GM23338 (cell line): ENCODE results near the gene ZFHX2. TPM values are rescaled to one million over a fixed set of nuclear protein-coding genes. Genes with fewer than 3 reads are reported as not detected.

Source experiments
- ATAC-seq: fragments of 200-7000 bp; cut with Tn5 transposase; 3 replicates; pipeline ENCODE4 v1.9.1; 2020
- DNase-seq: peaks from one replicate; pipeline ENCODE4 v3.0.0-alpha.2; 2015; ENCODE audit warnings: low spot score
- H2AFZ ChIP-seq: fragments of 200-600 bp; sonication (generic); 2 replicates; pipeline ENCODE4 v1.8.0; 2016; ENCODE audit warnings: antibody characterized with exemption, mild to moderate bottlenecking, moderate library complexity
- H3F3A ChIP-seq: fragments of 200-600 bp; sonication (generic); replicated peaks from 2 replicates; pipeline ENCODE4 v1.8.0; 2017; ENCODE audit warnings: antibody characterized with exemption, mixed run types, low read depth
- H3K27ac ChIP-seq: fragments of 200-600 bp; sonication (generic); 2 replicates; pipeline ENCODE4 v1.6.1; 2016; ENCODE audit warnings: low read depth
- H3K27me3 ChIP-seq: fragments of 200-600 bp; sonication (generic); 2 replicates; pipeline ENCODE4 v1.8.0; 2016; ENCODE audit warnings: mild to moderate bottlenecking, mixed run types, moderate library complexity; ENCODE audit not compliant: insufficient read depth
- H3K36me3 ChIP-seq: fragments of 200-600 bp; sonication (generic); 2 replicates; pipeline ENCODE4 v1.8.0; 2016; ENCODE audit warnings: mild to moderate bottlenecking; ENCODE audit not compliant: insufficient read depth
- H3K4me1 ChIP-seq: fragments of 200-600 bp; sonication (generic); 2 replicates; pipeline ENCODE4 v1.8.0; 2016; ENCODE audit warnings: mild to moderate bottlenecking, moderate library complexity; ENCODE audit not compliant: insufficient read depth
- H3K4me2 ChIP-seq: fragments of 200-600 bp; sonication (generic); 2 replicates; pipeline ENCODE4 v1.7.1; 2017; ENCODE audit warnings: mixed run types
- H3K4me3 ChIP-seq: fragments of 200-600 bp; sonication (generic); 2 replicates; pipeline ENCODE4 v1.6.1; 2016; ENCODE audit warnings: mixed run types
- H3K79me2 ChIP-seq: fragments of 200-600 bp; sonication (generic); replicated peaks from 2 replicates; pipeline ENCODE4 v1.8.0; 2017; ENCODE audit warnings: mild to moderate bottlenecking; ENCODE audit not compliant: insufficient read depth
- H3K9me2 ChIP-seq: fragments of 200-600 bp; sonication (generic); 2 replicates; pipeline ENCODE4 v1.8.0; 2017; ENCODE audit not compliant: insufficient read depth
- H4K20me1 ChIP-seq: fragments of 200-600 bp; sonication (generic); replicated peaks from 2 replicates; pipeline ENCODE4 v1.8.0; 2017; ENCODE audit warnings: mild to moderate bottlenecking; ENCODE audit not compliant: insufficient read depth
- H3K27ac Mint-ChIP-seq: 2 replicates; pipeline ENCODE4 v1.8.0; 2020; ENCODE audit warnings: inconsistent platforms, mild to moderate bottlenecking, moderate library complexity, mixed read lengths
- H3K27me3 Mint-ChIP-seq: 3 replicates; pipeline ENCODE4 v1.8.0; 2022; ENCODE audit warnings: low read depth, mild to moderate bottlenecking, moderate library complexity, mixed read lengths, inconsistent platforms; ENCODE audit not compliant: insufficient read depth, poor library complexity
- H3K36me3 Mint-ChIP-seq: 3 replicates; pipeline ENCODE4 v1.8.0; 2021; ENCODE audit warnings: low read depth, mild to moderate bottlenecking, inconsistent platforms, moderate library complexity, mixed read lengths
- H3K4me1 Mint-ChIP-seq: 3 replicates; pipeline ENCODE4 v1.8.0; 2020; ENCODE audit warnings: mild to moderate bottlenecking, inconsistent platforms, mixed read lengths
- H3K4me3 Mint-ChIP-seq: 3 replicates; pipeline ENCODE4 v1.8.0; 2021; ENCODE audit warnings: moderate library complexity, mild to moderate bottlenecking, inconsistent platforms, mixed read lengths
- H3K9me3 Mint-ChIP-seq: 3 replicates; pipeline ENCODE4 v1.8.0; 2020; ENCODE audit warnings: moderate library complexity, mild to moderate bottlenecking, inconsistent platforms, mixed read lengths
- CREB1 ChIP-seq: fragments of 250-450 bp; sonication (Bioruptor Pico); IDR thresholded peaks from 2 replicates; pipeline ENCODE4 v1.5.0; 2020; ENCODE audit warnings: low read depth, mild to moderate bottlenecking, moderate library complexity
- EZH2 ChIP-seq: fragments of 200-600 bp; sonication (generic); IDR thresholded peaks from one replicate; pipeline ENCODE4 v1.8.0; 2017; ENCODE audit warnings: antibody characterized with exemption, mild to moderate bottlenecking, low read depth; ENCODE audit not compliant: unreplicated experiment
- EZH2phosphoT487 ChIP-seq: fragments of 200-600 bp; sonication (generic); IDR thresholded peaks from one replicate; pipeline ENCODE4 v1.8.1; 2018; ENCODE audit warnings: antibody characterized with exemption; ENCODE audit not compliant: unreplicated experiment
- JUNB ChIP-seq: IDR thresholded peaks from one replicate; pipeline ENCODE4 v1.6.1; 2016; ENCODE audit warnings: antibody characterized with exemption; ENCODE audit not compliant: unreplicated experiment
- STAT1 ChIP-seq: IDR thresholded peaks from one replicate; pipeline ENCODE4 v1.6.1; 2016; ENCODE audit warnings: antibody characterized with exemption; ENCODE audit not compliant: unreplicated experiment
- ZNF114 ChIP-seq: fragments of 250-450 bp; sonication (Bioruptor Pico); IDR thresholded peaks from 2 replicates; pipeline ENCODE4 v1.5.0; 2020; ENCODE audit warnings: mild to moderate bottlenecking, moderate library complexity
- polyA plus RNA-seq: library from polyadenylated mRNA; unstranded; fragments of >200 nt; fragmentation: Nextera tagmentation; extraction: Ambion mirVana; gene quantifications from 2 replicates; pipeline ENCODE4 v1.2.1, GENCODE V29; 2016
- total RNA-seq: library from RNA; depleted of rRNA; stranded (reverse); fragments of >200 nt; shearing (Covaris generic); gene quantifications from 2 replicates; pipeline ENCODE4 v1.2.3, GENCODE V29; 2014
- TF ChIP-seq, protein P1 (sequence below), 2 experiments: fragments of 200-600 bp in 1 of 2; sonication (generic) in 1 of 2; conservative IDR thresholded peaks; 2 replicates each; pipeline versions ENCODE4 v1.5.1 to v1.6.1; 2016 to 2017; ENCODE audit warnings: antibody characterized with exemption in 2 of 2, low read depth in 2 of 2, mild to moderate bottlenecking in 2 of 2, moderate library complexity in 1 of 2
- TF ChIP-seq, protein P2 (sequence below): IDR thresholded peaks from 2 replicates; pipeline ENCODE4 v1.6.1; 2016; ENCODE audit warnings: antibody characterized with exemption
- TF ChIP-seq, protein P3 (sequence below): IDR thresholded peaks from one replicate; pipeline ENCODE4 v1.6.1; 2018; ENCODE audit warnings: antibody characterized with exemption; ENCODE audit not compliant: unreplicated experiment

Gene ZFHX2
- total and polyA plus RNA-seq, 2 experiments from 2014 or later: 11.6 to 18.5 TPM

DNA sequence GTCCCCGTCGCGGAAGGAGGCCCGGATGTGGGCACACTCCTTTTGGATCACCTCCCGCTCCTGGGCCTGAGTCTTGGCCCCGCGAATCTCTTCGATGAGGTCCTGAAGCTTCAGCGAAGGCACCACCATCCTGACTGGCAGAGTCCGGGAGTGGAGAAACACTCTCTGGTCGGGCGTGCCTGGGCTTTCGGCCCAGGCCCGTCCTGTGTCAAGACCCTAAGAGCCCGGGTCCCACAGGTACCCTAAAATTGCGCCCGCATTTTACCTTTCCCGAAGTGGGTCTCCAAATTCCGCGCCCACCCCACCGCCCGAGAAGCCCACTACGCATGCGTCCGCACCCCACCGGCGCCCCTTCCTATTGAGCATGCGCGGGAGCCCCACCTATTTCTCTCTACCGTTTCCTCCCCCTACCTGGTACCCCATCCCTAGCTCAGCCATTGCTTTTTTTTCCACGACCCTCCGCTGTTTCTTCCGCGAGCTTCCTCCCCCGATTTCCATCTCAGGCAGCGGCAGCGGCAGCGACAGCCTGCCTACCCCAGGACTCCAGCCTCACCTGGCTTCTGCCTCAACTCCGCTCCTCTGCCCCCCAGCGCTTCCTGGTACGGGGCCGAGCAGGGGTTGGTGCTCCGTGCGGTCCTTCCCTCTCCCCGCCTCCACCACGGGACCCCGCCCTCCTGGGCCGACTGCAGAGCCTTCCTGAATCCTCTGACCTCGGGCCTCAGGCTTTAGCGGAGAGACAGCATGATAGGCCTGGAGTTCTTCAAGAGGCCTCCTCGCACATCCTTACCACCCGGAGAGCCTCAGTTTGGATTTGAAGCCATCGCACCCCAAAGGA lies 15.8 kb upstream of the ZFHX2 start, which contains the start of gene AP1G2 (continued):
- TF ChIP-seq, protein P1, sequence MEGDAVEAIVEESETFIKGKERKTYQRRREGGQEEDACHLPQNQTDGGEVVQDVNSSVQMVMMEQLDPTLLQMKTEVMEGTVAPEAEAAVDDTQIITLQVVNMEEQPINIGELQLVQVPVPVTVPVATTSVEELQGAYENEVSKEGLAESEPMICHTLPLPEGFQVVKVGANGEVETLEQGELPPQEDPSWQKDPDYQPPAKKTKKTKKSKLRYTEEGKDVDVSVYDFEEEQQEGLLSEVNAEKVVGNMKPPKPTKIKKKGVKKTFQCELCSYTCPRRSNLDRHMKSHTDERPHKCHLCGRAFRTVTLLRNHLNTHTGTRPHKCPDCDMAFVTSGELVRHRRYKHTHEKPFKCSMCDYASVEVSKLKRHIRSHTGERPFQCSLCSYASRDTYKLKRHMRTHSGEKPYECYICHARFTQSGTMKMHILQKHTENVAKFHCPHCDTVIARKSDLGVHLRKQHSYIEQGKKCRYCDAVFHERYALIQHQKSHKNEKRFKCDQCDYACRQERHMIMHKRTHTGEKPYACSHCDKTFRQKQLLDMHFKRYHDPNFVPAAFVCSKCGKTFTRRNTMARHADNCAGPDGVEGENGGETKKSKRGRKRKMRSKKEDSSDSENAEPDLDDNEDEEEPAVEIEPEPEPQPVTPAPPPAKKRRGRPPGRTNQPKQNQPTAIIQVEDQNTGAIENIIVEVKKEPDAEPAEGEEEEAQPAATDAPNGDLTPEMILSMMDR (conservative IDR thresholded peaks at IDR 0.05; ENCODE audit: low read depth in 2 of 2): no peak
- TF ChIP-seq ZNF114 (CRISPR knock-in tag): no peak
- no peak for TF ChIP-seq JUNB
- TF ChIP-seq EZH2phosphoT487: no peak
- TF ChIP-seq, protein P2, sequence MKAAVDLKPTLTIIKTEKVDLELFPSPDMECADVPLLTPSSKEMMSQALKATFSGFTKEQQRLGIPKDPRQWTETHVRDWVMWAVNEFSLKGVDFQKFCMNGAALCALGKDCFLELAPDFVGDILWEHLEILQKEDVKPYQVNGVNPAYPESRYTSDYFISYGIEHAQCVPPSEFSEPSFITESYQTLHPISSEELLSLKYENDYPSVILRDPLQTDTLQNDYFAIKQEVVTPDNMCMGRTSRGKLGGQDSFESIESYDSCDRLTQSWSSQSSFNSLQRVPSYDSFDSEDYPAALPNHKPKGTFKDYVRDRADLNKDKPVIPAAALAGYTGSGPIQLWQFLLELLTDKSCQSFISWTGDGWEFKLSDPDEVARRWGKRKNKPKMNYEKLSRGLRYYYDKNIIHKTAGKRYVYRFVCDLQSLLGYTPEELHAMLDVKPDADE: peak; percentile 44; the same call in 1 of the 2 replicates
- no peak for TF ChIP-seq STAT1
- TF ChIP-seq CREB1 (CRISPR knock-in tag): no peak
- no peak for TF ChIP-seq EZH2

- no peak overlapping the region; the same call in 1 of the 2 replicates for H3K27ac ChIP-seq
- Mint-ChIP-seq H3K27ac (no peak overlapping the region), H3K4me1 (peaks cover 31% of the 10 kb centered on the region), H3K4me3 (peak overlapping the region; percentile 96), H3K9me3 (peaks cover 4% of the 10 kb centered on the region; the same call in 1 of the 3 replicates), H3K36me3 (peaks cover 26% of the 10 kb centered on the region), H3K27me3 (peaks cover 40% of the 10 kb centered on the region)
- no peaks in the 10 kb centered on the region for H3K9me2 ChIP-seq
- H3F3A ChIP-seq: peaks cover 15% of the 10 kb centered on the region
- no peaks in the 10 kb centered on the region for H3K36me3 ChIP-seq
- peaks cover 31% of the 10 kb centered on the region for H3K4me1 ChIP-seq
- no peaks in the 10 kb centered on the region for H3K79me2 ChIP-seq
- peak overlapping the region; percentile 44; the same call in 1 of the 2 replicates for H2AFZ ChIP-seq
- no peaks in the 10 kb centered on the region for H4K20me1 ChIP-seq
- H3K27me3 ChIP-seq: no peaks in the 10 kb centered on the region
- ATAC-seq (peak; percentile 9; the same call in 2 of the 3 replicates), DNase-seq (no peak)
- TF ChIP-seq, protein P3, sequence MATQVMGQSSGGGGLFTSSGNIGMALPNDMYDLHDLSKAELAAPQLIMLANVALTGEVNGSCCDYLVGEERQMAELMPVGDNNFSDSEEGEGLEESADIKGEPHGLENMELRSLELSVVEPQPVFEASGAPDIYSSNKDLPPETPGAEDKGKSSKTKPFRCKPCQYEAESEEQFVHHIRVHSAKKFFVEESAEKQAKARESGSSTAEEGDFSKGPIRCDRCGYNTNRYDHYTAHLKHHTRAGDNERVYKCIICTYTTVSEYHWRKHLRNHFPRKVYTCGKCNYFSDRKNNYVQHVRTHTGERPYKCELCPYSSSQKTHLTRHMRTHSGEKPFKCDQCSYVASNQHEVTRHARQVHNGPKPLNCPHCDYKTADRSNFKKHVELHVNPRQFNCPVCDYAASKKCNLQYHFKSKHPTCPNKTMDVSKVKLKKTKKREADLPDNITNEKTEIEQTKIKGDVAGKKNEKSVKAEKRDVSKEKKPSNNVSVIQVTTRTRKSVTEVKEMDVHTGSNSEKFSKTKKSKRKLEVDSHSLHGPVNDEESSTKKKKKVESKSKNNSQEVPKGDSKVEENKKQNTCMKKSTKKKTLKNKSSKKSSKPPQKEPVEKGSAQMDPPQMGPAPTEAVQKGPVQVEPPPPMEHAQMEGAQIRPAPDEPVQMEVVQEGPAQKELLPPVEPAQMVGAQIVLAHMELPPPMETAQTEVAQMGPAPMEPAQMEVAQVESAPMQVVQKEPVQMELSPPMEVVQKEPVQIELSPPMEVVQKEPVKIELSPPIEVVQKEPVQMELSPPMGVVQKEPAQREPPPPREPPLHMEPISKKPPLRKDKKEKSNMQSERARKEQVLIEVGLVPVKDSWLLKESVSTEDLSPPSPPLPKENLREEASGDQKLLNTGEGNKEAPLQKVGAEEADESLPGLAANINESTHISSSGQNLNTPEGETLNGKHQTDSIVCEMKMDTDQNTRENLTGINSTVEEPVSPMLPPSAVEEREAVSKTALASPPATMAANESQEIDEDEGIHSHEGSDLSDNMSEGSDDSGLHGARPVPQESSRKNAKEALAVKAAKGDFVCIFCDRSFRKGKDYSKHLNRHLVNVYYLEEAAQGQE: no peak
- TF ChIP-seq, protein P1 (conservative IDR thresholded peaks at IDR 0.05; ENCODE audit: low read depth in 2 of 2): peak; percentile 19 to 23; a peak in 3 of 4 replicates
- H3K4me3 ChIP-seq: peak overlapping the region; percentile 80
- H3K4me2 ChIP-seq: peak overlapping the region; percentile 86
Observed at GRCh38 chr14:23566778-23567185, 15.2 kb upstream of the ZFHX2 start.
